ENCODE data around the gene CDKN1B. TPM values are rescaled to one million over a fixed set of nuclear protein-coding genes. Genes with fewer than 3 reads are reported as not detected.

The CDKN1B gene
- total and polyA plus RNA-seq, 2 experiments from 2014 or later: 7.0 to 46.0 TPM

- no peaks in the 10 kb centered on the region for H3K79me2 ChIP-seq
- no peak for DNase-seq (ENCODE audit: low spot score)
- H3K4me1 ChIP-seq (ENCODE audit: insufficient read depth): no peaks in the 10 kb centered on the region
Observed at GRCh38 chr12:12747278-12747677, 30.1 kb downstream of the CDKN1B start.

GRCh38 chr12:12748044-12748443, 30.9 kb downstream of the CDKN1B start:
- Histone ChIP-seq H3K27ac (no peak overlapping the region), H3K9me2 (replicated peaks; ENCODE audit: insufficient read depth) (no peaks in the 10 kb centered on the region), H3K36me3 (replicated peaks; ENCODE audit: insufficient read depth, low read depth) (no peaks in the 10 kb centered on the region), H2AFZ (no peak overlapping the region), H3K4me3 (no peak overlapping the region), H3K4me1 (ENCODE audit: insufficient read depth) (no peaks in the 10 kb centered on the region), H3K79me2 (no peaks in the 10 kb centered on the region), H4K20me1 (ENCODE audit: insufficient read depth, poor library complexity, severe bottlenecking) (no peaks in the 10 kb centered on the region), H3K9me3 (ENCODE audit: low read depth) (no peaks in the 10 kb centered on the region), H3K4me2 (no peak overlapping the region), H3K27me3 (no peaks in the 10 kb centered on the region)
- DNase-seq (ENCODE audit: low spot score): no peak
- 52% methylated on average over 3 of the region's 3 CpGs for WGBS (ENCODE audit: low lambda C conversion rate, missing lambda C conversion rate)
- TF ChIP-seq EZH2phosphoT487 (IDR thresholded peaks at IDR 0.05; ENCODE audit: low read depth, severe bottlenecking, unreplicated experiment) (no peak), EZH2 (IDR thresholded peaks at IDR 0.05; ENCODE audit: borderline replicate concordance) (no peak), CTCF (IDR thresholded peaks at IDR 0.05; ENCODE audit: poor library complexity) (no peak)

More at GRCh38 chr12:12747278-12747677, 30.1 kb downstream of the CDKN1B start:
- no peaks in the 10 kb centered on the region for H3K9me2 ChIP-seq (replicated peaks; ENCODE audit: insufficient read depth)
- H2AFZ ChIP-seq: no peak overlapping the region
- H3K4me3 ChIP-seq: no peak overlapping the region
- no peak overlapping the region for H3K27ac ChIP-seq
- TF ChIP-seq EZH2phosphoT487 (IDR thresholded peaks at IDR 0.05; ENCODE audit: low read depth, severe bottlenecking, unreplicated experiment) (no peak), CTCF (IDR thresholded peaks at IDR 0.05; ENCODE audit: poor library complexity) (no peak), EZH2 (IDR thresholded peaks at IDR 0.05; ENCODE audit: borderline replicate concordance) (no peak)
- H3K9me3 ChIP-seq (ENCODE audit: low read depth): no peaks in the 10 kb centered on the region
- WGBS (ENCODE audit: low lambda C conversion rate, missing lambda C conversion rate): 89% methylated on average over 3 of the region's 3 CpGs
- H3K4me2 ChIP-seq: no peak overlapping the region
- H3K36me3 ChIP-seq (replicated peaks; ENCODE audit: insufficient read depth, low read depth): no peaks in the 10 kb centered on the region
- no peaks in the 10 kb centered on the region for H3K27me3 ChIP-seq
- H4K20me1 ChIP-seq (ENCODE audit: insufficient read depth, poor library complexity, severe bottlenecking): no peaks in the 10 kb centered on the region

GRCh38 chr12:12749433-12749832, 32.3 kb downstream of the CDKN1B start:
- Histone ChIP-seq H3K36me3 (replicated peaks; ENCODE audit: insufficient read depth, low read depth) (no peaks in the 10 kb centered on the region), H3K4me2 (no peak overlapping the region), H3K9me3 (ENCODE audit: low read depth) (no peaks in the 10 kb centered on the region), H3K4me3 (no peak overlapping the region), H3K4me1 (ENCODE audit: insufficient read depth) (no peaks in the 10 kb centered on the region), H2AFZ (no peak overlapping the region), H4K20me1 (ENCODE audit: insufficient read depth, poor library complexity, severe bottlenecking) (no peaks in the 10 kb centered on the region), H3K9me2 (replicated peaks; ENCODE audit: insufficient read depth) (no peaks in the 10 kb centered on the region), H3K27ac (no peak overlapping the region), H3K79me2 (no peaks in the 10 kb centered on the region), H3K27me3 (no peaks in the 10 kb centered on the region)
- TF ChIP-seq EZH2phosphoT487 (IDR thresholded peaks at IDR 0.05; ENCODE audit: low read depth, severe bottlenecking, unreplicated experiment) (no peak), EZH2 (IDR thresholded peaks at IDR 0.05; ENCODE audit: borderline replicate concordance) (no peak), CTCF (IDR thresholded peaks at IDR 0.05; ENCODE audit: poor library complexity) (no peak)
- DNase-seq (ENCODE audit: low spot score): no peak
- 95% methylated on average over 7 of the region's 7 CpGs for WGBS (ENCODE audit: low lambda C conversion rate, missing lambda C conversion rate)

GRCh38 chr12:12755923-12756322, 38.8 kb downstream of the CDKN1B start:
- no peaks in the 10 kb centered on the region for H3K36me3 ChIP-seq (replicated peaks; ENCODE audit: insufficient read depth, low read depth)
- no peak overlapping the region for H2AFZ ChIP-seq
- TF ChIP-seq EZH2 (IDR thresholded peaks at IDR 0.05; ENCODE audit: borderline replicate concordance) (no peak), CTCF (IDR thresholded peaks at IDR 0.05; ENCODE audit: poor library complexity) (no peak), EZH2phosphoT487 (IDR thresholded peaks at IDR 0.05; ENCODE audit: low read depth, severe bottlenecking, unreplicated experiment) (no peak)
- no peaks in the 10 kb centered on the region for H3K79me2 ChIP-seq
- H3K4me2 ChIP-seq: no peak overlapping the region
- H3K9me2 ChIP-seq (replicated peaks; ENCODE audit: insufficient read depth): no peaks in the 10 kb centered on the region
- H3K9me3 ChIP-seq (ENCODE audit: low read depth): no peaks in the 10 kb centered on the region
- H4K20me1 ChIP-seq (ENCODE audit: insufficient read depth, poor library complexity, severe bottlenecking): no peaks in the 10 kb centered on the region
- no peaks in the 10 kb centered on the region for H3K27me3 ChIP-seq
- WGBS (ENCODE audit: low lambda C conversion rate, missing lambda C conversion rate): 89% methylated on average over 5 of the region's 5 CpGs
- H3K4me3 ChIP-seq: no peak overlapping the region
- H3K4me1 ChIP-seq (ENCODE audit: insufficient read depth): no peaks in the 10 kb centered on the region
- DNase-seq (ENCODE audit: low spot score): no peak
- H3K27ac ChIP-seq: no peak overlapping the region
